Mucosa of descending colon (tissue), 3 donors: ENCODE results near the gene TRIP12. TPM values are rescaled to one million over a fixed set of nuclear protein-coding genes. Genes with fewer than 3 reads are reported as not detected.

Source experiments
- ATAC-seq: fragments of 200-7000 bp; cut with Tn5 transposase; one replicate; pipeline ENCODE4 v1.9.1; 2020; ENCODE audit warnings: mild to moderate bottlenecking, moderate library complexity
- DNase-seq, 3 donors: peaks; one replicate each; pipeline ENCODE4 v3.0.0-alpha.2; 2020
- H3K36me3 ChIP-seq: fragments of 200-600 bp; one replicate; pipeline ENCODE4 v1.8.0; 2021; ENCODE audit warnings: low read depth, mild to moderate bottlenecking
- H3K4me1 ChIP-seq: fragments of 200-600 bp; one replicate; pipeline ENCODE4 v1.8.0; 2021; ENCODE audit warnings: low read depth, mild to moderate bottlenecking
- H3K4me3 ChIP-seq: fragments of 200-600 bp; one replicate; pipeline ENCODE4 v1.8.0; 2021; ENCODE audit warnings: mild to moderate bottlenecking
- H3K9me3 ChIP-seq: fragments of 200-600 bp; one replicate; pipeline ENCODE4 v1.8.0; 2021; ENCODE audit warnings: mild to moderate bottlenecking
- CTCF ChIP-seq: fragments of 200-600 bp; IDR thresholded peaks from one replicate; pipeline ENCODE4 v1.8.0; 2022; ENCODE audit warnings: antibody characterized with exemption, mild to moderate bottlenecking
- intact Hi-C, 2 donors: fragments of 100-400 bp; cut with DNase I in 1 of 2; cut with micrococcal nuclease in 1 of 2; formaldehyde crosslinking; loops; one replicate each; pipeline versions ENCODE4 v1.11.0 to v1.11.1; 2022; cut with DNase I, micrococcal nuclease
- total RNA-seq, 3 donors: library from RNA; stranded (reverse); fragmentation: NEBNext Ultra II Directional in 2 of 3; extraction: Animal tissue kit (Norgen Biotek cat#: 25700) in 2 of 3; gene quantifications; one replicate each; pipeline versions ENCODE4 v1.2.1 to v1.2.4, GENCODE V29; 2021 to 2023
- donor health status: DM: no; HTN: no; CAD: no; lungs with moderate emphysema.
- donor health status: DM: no; HTN: no; CAD: no.
- donor health status: DM: no; HTN: yes; CAD: no.

The TRIP12 gene
- total RNA-seq, 3 donors from 2014 or later = 196 to 240 (median 202) TPM

- TF ChIP-seq CTCF = no peak
Observed at GRCh38 chr2:229873123-229873581, 48.7 kb downstream of the TRIP12 start.

GRCh38 chr2:229870903-229871656 is 50.7 kb downstream of the TRIP12 start:
- Histone ChIP-seq H3K36me3 (no peaks in the 10 kb centered on the region), H3K4me1 (no peaks in the 10 kb centered on the region), H3K4me3 (no peak overlapping the region), H3K9me3 (no peaks in the 10 kb centered on the region)
- no peak for TF ChIP-seq CTCF
- ATAC-seq = no peak
- no peak for DNase-seq
- intact Hi-C loops = no loop called here

More at GRCh38 chr2:229873123-229873581, 48.7 kb downstream of the TRIP12 start:
- Histone ChIP-seq H3K9me3 (no peaks in the 10 kb centered on the region), H3K36me3 (no peaks in the 10 kb centered on the region), H3K4me1 (no peaks in the 10 kb centered on the region), H3K4me3 (no peak overlapping the region)
- DNase-seq (no peak), ATAC-seq (no peak)
- intact Hi-C loops = no loop called here

- H3K4me1 ChIP-seq = no peaks in the 10 kb centered on the region
- DNase-seq = no peak
Observed at GRCh38 chr2:229869226-229869625, 52.6 kb downstream of the TRIP12 start.

GRCh38 chr2:229868794-229869193 is 53.0 kb downstream of the TRIP12 start:
- DNase-seq (no peak), ATAC-seq (no peak)
- Histone ChIP-seq H3K9me3 (no peaks in the 10 kb centered on the region), H3K4me3 (no peak overlapping the region), H3K36me3 (no peaks in the 10 kb centered on the region), H3K4me1 (no peaks in the 10 kb centered on the region)
- intact Hi-C loops = no loop called here
- no peak for TF ChIP-seq CTCF

More at GRCh38 chr2:229869226-229869625, 52.6 kb downstream of the TRIP12 start:
- intact Hi-C loops = no loop called here
- H3K4me3 ChIP-seq = no peak overlapping the region
- H3K9me3 ChIP-seq = no peaks in the 10 kb centered on the region
- no peak for ATAC-seq
- no peaks in the 10 kb centered on the region for H3K36me3 ChIP-seq
- no peak for TF ChIP-seq CTCF

GRCh38 chr2:229865033-229865432 is 56.8 kb downstream of the TRIP12 start:
- intact Hi-C loops = no loop called here
- no peaks in the 10 kb centered on the region for H3K4me1 ChIP-seq
- no peak for DNase-seq
- no peaks in the 10 kb centered on the region for H3K9me3 ChIP-seq
- H3K4me3 ChIP-seq = no peak overlapping the region
- no peak for TF ChIP-seq CTCF
- no peaks in the 10 kb centered on the region for H3K36me3 ChIP-seq
- ATAC-seq = no peak
